Natural killer cell treated with Interleukin-12 subunit alpha and Interleukin-12 subunit beta and Interleukin-15 and Interleukin-18, amount 100 ng/mL, for 72 hours (primary cell): ENCODE measurements around the gene OSBPL9. TPM values are rescaled to one million over a fixed set of nuclear protein-coding genes. Genes with fewer than 3 reads are reported as not detected.
"Not testable (repeated sequence)": the region's sequence is repeated elsewhere in the genome, so short reads cannot be mapped to it uniquely, and the experiment has no call there.

ENCODE experiments used
- ATAC-seq, 2 donors: fragments of 150-1000 bp; cut with Tn5 transposase in 1 of 2; sonication (Bioruptor Pico), chemical (Tn5 transposase) in 1 of 2; 2 replicates each; pipeline ENCODE4 v1.10.0; 2021
- DNase-seq: peaks from one replicate; pipeline ENCODE4 v3.0.0; 2022; ENCODE audit warnings: low spot score
- H3K27ac Mint-ChIP-seq, 2 donors: 1 replicate in 1 of 2; 2 replicates in 1 of 2; pipeline ENCODE4 v1.8.0; 2022; ENCODE audit warnings: mixed read lengths in 2 of 2, mild to moderate bottlenecking in 1 of 2, moderate library complexity in 1 of 2
- H3K27me3 Mint-ChIP-seq, 2 donors: 1 replicate in 1 of 2; 2 replicates in 1 of 2; pipeline ENCODE4 v1.8.0; 2022; ENCODE audit warnings: mixed read lengths in 2 of 2
- H3K36me3 Mint-ChIP-seq: one replicate; pipeline ENCODE4 v1.8.0; 2022; ENCODE audit warnings: mixed read lengths
- H3K4me1 Mint-ChIP-seq, 2 donors: 1 replicate in 1 of 2; 2 replicates in 1 of 2; pipeline ENCODE4 v1.8.0; 2022; ENCODE audit warnings: low read depth in 2 of 2, mixed read lengths in 2 of 2, mild to moderate bottlenecking in 1 of 2
- H3K4me3 Mint-ChIP-seq: one replicate; pipeline ENCODE4 v1.8.0; 2022; ENCODE audit warnings: mixed read lengths
- H3K9me3 Mint-ChIP-seq: 2 replicates; pipeline ENCODE4 v1.8.0; 2022; ENCODE audit warnings: mixed read lengths
- total RNA-seq, 2 donors: library from RNA; stranded (reverse); gene quantifications; one replicate each; pipeline ENCODE4 v1.2.3, GENCODE V29; 2022

The OSBPL9 gene
- total RNA-seq, 2 donors from 2014 or later, result 55.6 to 55.7 TPM

- H3K4me3 Mint-ChIP-seq, result no peak overlapping the region
- H3K27ac Mint-ChIP-seq, result no peak overlapping the region
- ATAC-seq, result no peak
- no peaks in the 10 kb centered on the region for H3K4me1 Mint-ChIP-seq
- H3K36me3 Mint-ChIP-seq, result peaks cover 27% of the 10 kb centered on the region
- no peak for DNase-seq
- H3K27me3 Mint-ChIP-seq, result no peaks in the 10 kb centered on the region
- H3K9me3 Mint-ChIP-seq, result no peaks in the 10 kb centered on the region
Measured at GRCh38 chr1:51818487-51818886, 201.6 kb downstream of the OSBPL9 start.

DNA sequence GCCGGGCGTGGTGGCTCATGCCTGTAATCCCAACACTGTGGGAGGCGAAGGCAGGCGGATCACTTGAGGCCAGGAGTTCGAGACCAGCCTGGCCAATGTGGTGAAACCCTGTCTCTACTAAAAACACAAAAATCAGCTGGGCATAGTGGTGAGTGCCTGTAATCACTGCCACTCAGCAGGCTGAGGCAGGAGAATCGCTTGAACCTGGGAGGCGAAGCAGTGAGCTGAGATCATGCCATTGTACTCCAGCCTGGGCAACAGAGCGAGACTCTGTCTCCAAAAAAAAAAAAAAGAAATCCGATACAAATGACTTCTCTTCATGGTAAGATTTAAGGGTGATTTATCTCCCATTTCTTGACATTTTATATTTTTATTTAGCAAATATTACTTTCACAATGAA is 202.1 kb downstream of the OSBPL9 start:
- DNase-seq, result not testable (repeated sequence)

DNA sequence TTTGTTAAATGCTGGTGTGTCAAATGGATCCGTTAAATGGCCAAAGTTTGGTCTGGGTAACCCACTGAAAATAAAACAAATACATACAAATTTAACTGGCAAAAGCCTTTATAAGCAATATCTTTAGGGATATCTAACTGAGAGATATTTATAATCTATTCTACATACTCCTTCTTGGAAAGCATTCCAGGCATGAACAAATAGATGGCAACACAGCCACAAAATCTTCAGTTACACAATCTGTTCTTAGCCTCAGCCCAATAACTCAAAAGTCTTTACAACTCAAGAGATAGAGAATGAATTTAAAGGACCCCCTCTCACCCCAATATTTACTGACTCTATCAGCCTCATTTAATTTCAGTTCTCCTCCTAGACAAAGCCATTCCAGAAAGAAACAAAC is 202.9 kb downstream of the OSBPL9 start:
- no peaks in the 10 kb centered on the region for H3K4me1 Mint-ChIP-seq

More for the DNA sequence above, 202.1 kb downstream of the OSBPL9 start:
- not testable (repeated sequence) for H3K27ac Mint-ChIP-seq, H3K9me3 Mint-ChIP-seq, H3K4me3 Mint-ChIP-seq, ATAC-seq, H3K4me1 Mint-ChIP-seq, H3K27me3 Mint-ChIP-seq
- peaks cover 22% of the 10 kb centered on the region for H3K36me3 Mint-ChIP-seq

GRCh38 chr1:51829058-51829457 is 212.2 kb downstream of the OSBPL9 start:
- Mint-ChIP-seq H3K27ac (peak overlapping the region in 1 of 2 donors; percentile 2), H3K9me3 (no peaks in the 10 kb centered on the region), H3K27me3 (no peaks in the 10 kb centered on the region), H3K4me3 (no peak overlapping the region), H3K36me3 (no peaks in the 10 kb centered on the region), H3K4me1 (no peaks in the 10 kb centered on the region)
- DNase-seq (no peak), ATAC-seq (no peak)

More for the DNA sequence above, 202.9 kb downstream of the OSBPL9 start:
- H3K4me3 Mint-ChIP-seq, result no peak overlapping the region
- no peak for DNase-seq
- H3K9me3 Mint-ChIP-seq, result no peaks in the 10 kb centered on the region
- ATAC-seq, result no peak
- H3K36me3 Mint-ChIP-seq, result peaks cover 18% of the 10 kb centered on the region
- no peaks in the 10 kb centered on the region for H3K27me3 Mint-ChIP-seq
- H3K27ac Mint-ChIP-seq, result no peak overlapping the region

GRCh38 chr1:51833700-51834099 is 216.8 kb downstream of the OSBPL9 start:
- Mint-ChIP-seq H3K27ac (no peak overlapping the region), H3K4me3 (no peak overlapping the region), H3K27me3 (no peaks in the 10 kb centered on the region), H3K4me1 (peaks cover 0 to 3% of the 10 kb centered on the region in 2 donors), H3K9me3 (no peaks in the 10 kb centered on the region), H3K36me3 (no peaks in the 10 kb centered on the region)
- ATAC-seq, result no peak
- DNase-seq, result no peak

- H3K36me3 Mint-ChIP-seq, result peaks cover 9% of the 10 kb centered on the region
- no peaks in the 10 kb centered on the region for H3K9me3 Mint-ChIP-seq
Measured at GRCh38 chr1:51837243-51837642, 220.4 kb downstream of the OSBPL9 start.

More at GRCh38 chr1:51837243-51837642, 220.4 kb downstream of the OSBPL9 start:
- Mint-ChIP-seq H3K4me3 (no peak overlapping the region), H3K4me1 (peaks cover 10 to 16% of the 10 kb centered on the region in 2 donors), H3K27ac (peak overlapping the region in 1 of 2 donors; percentile 42), H3K27me3 (no peaks in the 10 kb centered on the region)
- no peak for ATAC-seq
- no peak for DNase-seq

Other genes with a start within 250 kb of the OSBPL9 start
- 10 to 100 TPM; 82.3 to 97.3 TPM for gene EPS15, start 97.8 kb upstream of the OSBPL9 start, total RNA-seq